Activated CD4-positive, alpha-beta T cell treated with anti-CD3 and anti-CD28 coated beads, Interleukin-2, Interleukin-6, amounts not matched to agents 100 ng/mL and 50 ng/mL, durations not matched to agents 16 hours and 8 hours (primary cell): ENCODE data around the gene DHCR7.

Experiments
- DNase-seq: peaks from one replicate; pipeline ENCODE4 v3.0.0-alpha.2; 2020

The DHCR7 gene

DNA sequence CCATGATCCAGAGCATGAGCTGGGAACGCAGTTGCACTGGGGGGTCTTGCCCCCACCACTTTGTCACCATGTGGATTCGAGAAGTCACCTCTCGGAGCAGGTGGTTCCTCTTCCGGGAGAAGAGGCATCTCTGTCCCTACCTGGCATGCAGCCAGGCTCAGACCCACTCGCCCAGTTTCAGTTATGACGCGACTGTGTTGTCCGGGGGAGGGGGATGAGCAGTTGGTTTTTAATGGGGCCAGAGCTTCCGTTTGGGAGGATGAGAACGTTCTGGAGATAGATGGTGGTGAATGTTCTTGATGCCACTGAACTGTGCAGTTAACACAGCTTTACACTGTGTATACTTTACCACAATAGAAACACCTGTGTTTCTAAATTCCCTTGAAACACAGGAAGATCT, 41.5 kb downstream of the DHCR7 start:
- no peak for DNase-seq

DNA sequence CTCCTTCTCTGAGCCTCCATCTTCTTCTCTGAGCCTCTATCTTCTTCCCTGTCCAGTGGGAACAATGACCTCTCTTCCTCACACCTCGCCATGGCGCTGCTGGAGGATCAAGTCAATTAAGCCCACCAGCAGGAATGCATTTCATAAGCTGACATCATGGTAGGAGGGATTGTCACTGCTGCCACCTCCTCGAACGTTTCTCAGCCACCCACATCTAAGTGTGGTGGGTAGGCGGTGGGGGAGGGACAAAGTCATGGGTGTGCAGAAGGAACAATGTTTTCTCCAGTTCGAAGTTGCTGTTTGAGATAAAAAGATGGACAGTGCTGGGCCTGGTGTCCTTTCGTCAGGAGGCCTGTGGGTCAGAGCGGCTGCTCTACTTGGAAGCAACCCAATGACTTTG, 44.0 kb downstream of the DHCR7 start:
- DNase-seq: no peak

DNA sequence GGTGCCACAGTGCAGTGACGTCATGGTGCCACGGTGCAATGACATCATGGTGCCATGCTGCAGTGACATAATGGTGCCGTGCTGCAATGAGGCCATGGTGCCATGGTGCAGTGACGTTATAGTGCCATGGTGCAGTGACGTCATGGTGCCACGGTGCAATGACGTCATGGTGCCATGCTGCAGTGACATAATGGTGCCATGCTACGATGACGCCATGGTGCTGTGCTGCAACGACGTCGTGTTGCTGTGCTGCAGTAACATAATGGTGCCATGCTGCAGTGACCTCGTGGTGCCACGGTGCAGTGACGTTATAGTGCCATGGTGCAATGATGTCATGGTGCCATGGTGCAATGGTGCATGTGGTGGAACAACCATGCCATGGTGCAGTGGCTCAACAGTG, 45.3 kb downstream of the DHCR7 start:
- no peak for DNase-seq

DNA sequence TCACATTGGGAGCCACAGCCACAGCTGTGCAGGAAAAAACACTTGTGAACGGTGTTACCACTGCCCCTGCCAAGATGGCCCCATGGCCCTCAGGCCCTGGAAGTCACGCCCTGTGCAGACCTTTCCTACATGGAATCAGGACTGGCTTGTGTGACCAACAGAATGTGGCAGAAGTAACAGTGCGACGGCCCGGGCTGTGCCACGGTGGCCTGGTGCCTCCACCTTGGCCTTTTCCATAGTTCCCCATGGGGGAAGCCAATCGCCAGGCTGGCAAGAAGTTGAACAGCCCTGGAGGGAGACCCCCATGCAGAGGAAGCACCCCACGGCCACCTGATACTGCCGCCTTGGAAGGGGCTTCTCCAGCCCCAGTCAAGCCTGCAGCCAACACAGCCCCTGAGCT, 48.0 kb downstream of the DHCR7 start:
- DNase-seq: no peak

DNA sequence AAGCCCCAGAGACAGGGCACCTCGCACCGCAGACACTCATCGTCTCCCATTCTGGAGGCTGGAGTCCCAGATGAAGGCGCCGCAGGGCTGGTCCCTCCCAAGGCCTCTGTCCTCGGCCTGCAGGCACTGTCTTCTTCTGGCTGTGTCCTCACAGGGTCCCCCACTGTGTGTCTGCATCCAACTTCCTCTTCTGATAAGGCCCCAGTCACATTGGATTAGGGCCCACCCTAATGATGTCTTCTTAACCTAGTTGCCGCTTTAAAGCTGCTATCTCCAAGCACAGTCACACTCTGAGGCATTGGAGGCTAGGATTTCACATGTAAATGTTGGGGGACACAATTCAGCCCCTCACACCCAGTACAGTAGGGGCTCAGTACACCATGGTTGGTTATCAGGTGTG, 48.9 kb downstream of the DHCR7 start:
- no peak for DNase-seq

DNA sequence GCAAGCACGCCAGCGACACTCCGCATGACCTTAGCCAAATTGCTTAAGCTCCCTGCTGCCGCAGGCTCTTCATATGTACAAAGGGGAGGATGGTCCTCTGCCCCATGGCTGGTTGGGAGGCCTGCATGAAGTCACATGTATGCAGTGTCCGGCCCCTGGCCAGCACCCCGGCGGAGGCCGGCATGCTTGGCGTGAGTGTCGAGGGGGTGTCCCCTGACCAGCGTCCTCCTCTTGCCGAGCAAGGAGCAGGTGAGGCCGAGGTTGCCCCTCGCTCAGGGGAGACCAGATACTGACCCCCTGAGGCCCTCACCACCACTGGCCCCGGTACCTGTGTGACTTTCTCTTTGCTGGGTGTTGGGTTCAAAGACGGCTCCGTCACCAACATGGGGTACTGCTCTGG, 50.2 kb downstream of the DHCR7 start:
- no peak for DNase-seq

DNA sequence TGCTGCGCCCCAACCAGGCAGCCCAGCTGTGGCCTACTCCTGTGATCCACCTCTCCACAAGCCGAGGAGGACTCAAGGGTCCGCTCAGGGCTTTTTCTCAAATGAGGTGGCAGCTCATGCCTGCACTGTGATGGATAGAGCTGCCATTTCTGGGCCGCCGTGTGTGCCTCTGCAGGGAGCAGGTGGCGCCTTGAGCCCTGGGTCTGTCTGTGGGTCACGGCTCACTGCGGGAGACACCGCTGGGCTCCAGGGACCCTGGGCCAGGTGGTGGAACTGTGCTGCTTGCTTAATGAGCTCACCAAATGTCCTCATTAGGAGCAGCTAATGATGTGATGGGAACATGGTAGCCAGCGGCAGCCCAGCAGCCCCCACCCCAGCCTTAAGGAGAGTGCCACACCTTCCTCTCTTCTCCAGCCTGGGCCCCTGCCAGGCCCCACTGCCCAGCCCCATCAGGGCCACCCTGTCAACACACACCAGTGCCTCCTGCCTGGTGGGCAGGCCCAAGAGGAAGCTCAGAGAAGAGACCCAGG, 50.8 kb downstream of the DHCR7 start:
- DNase-seq: no peak

DNA sequence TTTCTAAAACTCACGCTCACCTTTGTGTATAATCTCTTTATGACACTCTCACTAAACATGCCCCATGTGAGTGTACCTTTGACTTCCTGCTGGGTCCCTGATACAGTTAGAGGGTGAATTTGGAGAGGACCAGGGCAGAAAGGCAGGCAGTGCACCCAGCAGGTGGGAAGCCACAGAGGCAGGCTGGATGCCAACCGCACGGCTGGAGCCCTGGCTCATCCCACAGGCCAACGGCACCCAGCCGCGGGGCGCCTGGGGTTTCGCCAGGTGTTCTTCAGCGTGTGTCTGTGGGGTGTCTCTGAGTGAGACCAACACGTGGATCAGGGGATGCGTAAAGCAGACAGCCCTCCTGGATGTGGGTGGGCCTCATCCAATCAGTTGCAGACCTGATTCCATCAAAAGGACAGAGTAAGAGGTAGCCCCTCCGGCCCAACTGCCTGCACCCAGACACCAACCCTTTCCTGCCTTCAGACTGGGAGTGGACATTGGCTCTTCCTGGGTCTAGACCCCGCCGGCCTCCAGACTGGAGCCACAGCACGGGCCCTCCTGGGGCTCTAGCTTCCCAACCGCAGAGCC, 51.6 kb downstream of the DHCR7 start:
- no peak for DNase-seq

DNA sequence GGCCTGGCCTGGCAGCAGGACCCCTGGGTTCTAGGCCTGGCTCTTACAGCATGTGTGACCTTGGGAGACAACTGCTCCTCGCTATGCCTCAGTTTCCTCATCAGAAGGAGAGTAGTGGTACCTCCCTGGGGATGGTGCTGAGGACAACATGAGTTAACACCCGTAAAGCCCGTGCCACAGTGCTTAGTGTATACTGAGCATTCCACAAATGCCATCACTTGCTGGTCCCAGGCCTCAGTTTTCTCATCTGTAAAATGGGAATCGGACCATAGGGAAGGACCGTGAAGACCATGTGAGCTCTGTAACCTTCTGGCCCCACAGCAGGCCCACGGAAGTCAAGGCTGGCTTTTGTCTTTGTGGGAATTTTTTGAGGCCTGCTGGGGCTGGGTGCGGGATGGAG, 52.4 kb downstream of the DHCR7 start:
- no peak for DNase-seq

DNA sequence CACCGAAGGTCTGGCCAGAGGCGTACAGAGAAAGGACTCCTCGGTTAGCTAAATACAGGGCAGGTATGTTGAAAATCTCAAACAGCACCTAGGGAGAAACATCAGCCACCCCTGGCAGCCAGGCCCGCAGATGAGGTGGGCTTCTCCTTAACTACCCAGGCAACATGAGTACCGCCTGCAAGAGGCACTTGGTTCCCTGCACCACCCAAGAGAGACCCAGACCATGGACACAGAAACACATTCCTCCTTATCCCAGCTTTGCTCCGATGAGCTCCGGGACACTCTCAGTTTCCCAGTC, 53.0 kb downstream of the DHCR7 start:
- DNase-seq: no peak

DNA sequence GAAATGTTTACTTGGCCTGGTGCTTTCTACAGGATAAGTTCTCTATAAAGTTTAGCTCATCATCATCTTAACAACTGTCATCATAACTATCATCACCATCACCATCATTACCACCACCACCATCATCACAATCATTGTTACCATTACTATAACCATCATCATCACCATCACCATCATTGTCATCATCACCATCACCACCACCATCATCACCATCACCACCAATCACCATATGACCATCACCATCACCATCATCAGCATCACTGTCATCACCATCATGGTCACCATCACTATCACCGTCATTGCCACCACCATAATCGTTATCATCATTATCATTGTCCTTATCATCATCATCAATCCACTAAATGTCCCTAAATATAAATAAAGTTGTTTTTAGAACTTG, 54.9 kb downstream of the DHCR7 start:
- DNase-seq: no peak

DNA sequence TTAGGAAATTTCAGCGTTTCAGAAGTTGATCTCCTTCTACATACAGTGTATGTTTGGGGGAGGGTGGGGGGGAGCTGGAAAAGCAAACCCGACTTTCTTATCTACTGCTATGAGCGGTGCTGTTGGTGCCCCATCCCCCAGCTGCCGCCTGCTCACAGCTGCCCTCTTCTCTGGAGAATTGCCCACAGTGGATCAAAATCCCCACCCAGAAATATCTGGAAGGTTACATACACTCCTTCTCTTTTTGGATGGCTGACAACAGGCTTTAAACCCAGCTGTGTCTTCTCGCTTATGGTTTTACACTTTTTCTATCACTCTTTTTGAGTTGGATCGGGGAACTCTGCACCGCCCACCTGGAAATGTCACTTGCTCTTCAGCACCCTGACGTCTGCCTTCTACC, 56.4 kb downstream of the DHCR7 start:
- DNase-seq: no peak

DNA sequence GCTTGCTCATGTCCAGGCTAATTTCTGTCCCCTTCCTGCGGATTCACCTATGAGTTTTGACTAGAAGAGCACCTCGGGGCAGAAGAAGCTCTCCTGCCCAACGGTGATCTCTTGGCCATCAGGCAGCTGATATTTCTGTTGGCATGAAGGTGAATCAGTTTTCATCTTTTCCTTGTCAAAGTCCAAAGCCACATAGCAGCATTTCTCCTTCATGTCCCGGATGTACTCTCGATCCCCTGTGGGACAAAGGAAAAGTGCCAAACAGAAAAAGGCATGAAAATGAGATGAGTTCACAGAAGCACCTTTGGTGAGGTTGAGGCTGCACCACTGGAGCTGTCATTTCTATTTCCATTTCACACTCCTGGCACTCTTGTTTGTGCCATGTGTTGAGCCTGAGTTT, 56.8 kb downstream of the DHCR7 start:
- no peak for DNase-seq

DNA sequence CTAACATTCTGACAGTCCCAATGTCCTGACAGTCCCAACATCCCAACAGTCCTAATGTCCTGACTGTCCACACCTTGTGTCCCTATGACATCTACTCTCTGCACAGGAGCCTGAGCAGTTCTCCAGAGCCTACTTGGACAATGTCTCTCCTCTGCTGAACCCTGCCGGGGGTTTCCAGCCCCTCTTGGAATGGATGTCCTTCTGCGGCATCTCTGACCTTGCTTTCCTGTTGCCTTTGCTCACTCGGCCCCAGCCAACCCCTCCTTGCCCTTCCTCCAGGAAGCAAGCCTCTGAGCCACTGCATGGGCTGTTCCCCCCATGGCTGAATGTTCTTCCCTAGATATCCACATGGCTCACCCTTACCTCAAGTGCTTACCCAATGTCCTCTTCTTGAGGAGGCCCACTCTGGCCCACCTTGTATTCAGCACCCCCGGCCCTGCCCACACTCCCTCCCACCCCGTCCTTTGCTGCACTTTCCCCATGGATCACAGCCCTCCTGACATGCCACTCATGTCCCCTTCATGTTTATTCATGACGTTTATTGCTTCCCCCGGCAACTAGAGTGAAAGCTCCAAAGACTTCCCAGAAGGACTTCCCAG, 59.5 kb downstream of the DHCR7 start:
- no peak for DNase-seq

DNA sequence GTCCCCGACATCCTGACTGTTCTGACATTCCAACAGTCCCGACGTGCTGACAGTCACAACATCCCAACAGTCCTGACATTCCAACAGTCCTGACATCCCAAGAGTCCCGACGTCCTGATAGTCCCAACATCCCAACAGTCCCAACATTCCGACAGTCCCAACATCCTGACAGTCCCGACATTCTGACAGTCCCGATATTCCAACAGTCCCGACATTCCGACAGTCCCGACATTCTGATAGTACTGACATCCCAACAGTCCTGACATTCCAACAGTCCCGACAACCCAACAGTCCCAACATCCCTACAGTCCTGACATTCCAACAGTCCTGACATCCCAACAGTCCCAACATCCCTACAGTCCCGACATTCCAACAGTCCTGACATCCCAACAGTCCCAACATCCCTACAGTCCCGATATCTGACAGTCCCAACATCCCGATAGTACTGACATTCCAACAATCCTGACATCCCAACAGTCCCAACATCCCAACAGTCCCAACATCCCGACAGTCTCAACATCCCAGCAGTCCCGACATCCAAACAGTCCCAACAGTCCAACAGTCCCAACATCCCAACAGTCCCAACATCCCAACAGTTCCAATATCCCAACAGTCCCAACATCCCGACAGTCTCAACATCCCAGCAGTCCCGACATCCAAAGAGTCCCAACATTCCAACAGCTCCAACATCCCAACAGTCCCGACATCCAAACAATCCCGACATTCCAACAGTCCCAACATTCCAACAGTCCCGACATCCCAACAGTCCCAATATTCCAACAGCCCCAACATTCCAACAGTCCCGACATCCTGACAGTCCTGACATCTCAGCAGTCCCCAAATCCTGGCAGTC, 60.2 kb downstream of the DHCR7 start:
- DNase-seq: no peak

DNA sequence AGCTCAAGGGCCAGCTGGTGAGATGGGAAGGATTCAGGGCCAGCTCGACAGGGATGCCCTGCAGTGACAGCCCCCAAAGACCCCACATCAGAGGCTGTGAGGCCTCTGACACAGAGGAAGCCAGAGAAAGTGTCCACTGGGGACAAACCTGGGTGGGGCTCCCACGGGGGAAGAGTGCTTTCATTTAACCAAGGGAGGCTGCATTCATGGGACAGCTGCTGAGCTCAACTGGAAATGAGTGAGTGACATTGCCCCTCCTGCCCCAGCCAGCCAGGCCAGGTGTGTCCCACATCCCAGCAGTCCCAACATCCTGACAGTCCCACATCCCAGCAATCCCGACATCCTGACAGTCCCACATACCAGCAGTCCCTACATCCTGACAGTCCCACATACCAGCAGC, 61.0 kb downstream of the DHCR7 start:
- no peak for DNase-seq

DNA sequence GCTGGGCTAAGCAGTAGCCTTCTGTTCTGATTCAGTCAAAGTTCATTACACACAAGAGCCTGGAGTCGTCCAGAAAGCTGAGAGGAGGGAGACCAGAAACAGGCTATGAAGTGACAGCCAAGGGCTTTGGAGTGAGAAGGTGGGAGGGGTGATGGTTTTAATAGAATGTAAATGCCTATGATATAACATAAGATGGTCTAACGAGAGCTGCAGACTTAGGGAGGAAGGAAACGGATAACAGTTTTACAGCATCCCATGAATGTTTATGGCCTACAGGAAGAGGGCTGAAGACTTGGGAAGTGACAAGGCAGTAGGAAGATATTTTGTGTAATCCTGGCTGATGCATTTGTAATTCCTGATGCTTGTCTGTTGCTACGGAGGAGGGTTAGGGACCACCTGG, 62.0 kb downstream of the DHCR7 start:
- no peak for DNase-seq

DNA sequence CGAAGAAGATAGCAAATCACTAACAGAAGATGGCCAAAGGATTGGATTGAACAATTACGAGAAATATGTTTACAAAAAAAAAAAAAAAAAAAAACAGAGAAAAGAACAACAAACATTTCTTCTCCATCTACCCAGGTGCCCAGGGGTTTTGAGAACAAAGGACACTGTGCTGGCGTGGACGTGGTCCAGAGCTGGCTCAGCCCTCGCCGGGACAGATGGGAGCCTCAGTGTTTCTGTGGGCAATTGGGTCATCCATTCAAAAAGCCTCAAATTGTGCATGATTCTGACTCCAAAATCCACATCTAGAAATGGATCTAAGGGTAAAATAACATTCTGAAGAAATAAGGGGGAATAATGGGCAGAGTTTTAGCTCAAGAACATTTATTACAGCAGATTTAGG, 63.1 kb downstream of the DHCR7 start:
- no peak for DNase-seq

DNA sequence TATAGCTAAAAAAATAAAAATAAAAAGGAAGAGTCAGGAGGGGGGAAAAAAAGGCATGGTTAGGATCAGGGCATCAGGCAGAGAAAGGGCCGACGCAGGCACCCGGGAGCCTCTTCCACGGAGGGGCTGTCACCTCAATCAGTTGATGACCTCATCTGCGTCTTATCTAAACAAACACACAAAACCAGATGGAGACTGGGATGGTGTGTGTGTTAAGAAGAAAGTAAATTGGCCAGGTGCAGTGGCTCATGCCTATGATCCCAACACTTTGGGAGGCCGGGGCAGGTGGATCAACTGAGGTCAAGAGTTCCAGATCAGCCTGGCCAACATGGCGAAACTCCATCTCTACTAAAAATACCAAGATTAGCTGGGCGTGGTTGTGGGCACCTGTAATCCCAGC, 63.6 kb downstream of the DHCR7 start:
- DNase-seq: no peak
